H9 (cell line): Measurements from ENCODE around the gene KIF16B. TPM values are rescaled to one million over a fixed set of nuclear protein-coding genes. Genes with fewer than 3 reads are reported as not detected.

Source experiments
- DNase-seq: peaks from one replicate; pipeline ENCODE4 v3.0.0-alpha.2; 2017
- H2AFZ ChIP-seq: one replicate; pipeline ENCODE4 v1.6.1; 2013; ENCODE audit warnings: mild to moderate bottlenecking, low read length, control low read depth, moderate library complexity
- H2AK5ac ChIP-seq: 2 replicates; pipeline ENCODE4 v1.6.1; 2013; ENCODE audit warnings: low read length, control low read depth, mixed read lengths; ENCODE audit not compliant: insufficient read length
- H2BK120ac ChIP-seq: one replicate; pipeline ENCODE4 v1.6.1; 2013; ENCODE audit warnings: low read depth, mild to moderate bottlenecking, low read length, control low read depth, inconsistent platforms; ENCODE audit not compliant: poor library complexity, severe bottlenecking
- H2BK12ac ChIP-seq: 2 replicates; pipeline ENCODE4 v1.6.1; 2013; ENCODE audit warnings: low read length, control low read depth, mixed read lengths, low read depth; ENCODE audit not compliant: insufficient read length
- H2BK15ac ChIP-seq: 2 replicates; pipeline ENCODE4 v1.6.1; 2013; ENCODE audit warnings: low read depth, low read length, control low read depth
- H2BK20ac ChIP-seq: one replicate; pipeline ENCODE4 v1.6.1; 2013; ENCODE audit warnings: low read depth, mild to moderate bottlenecking, low read length, control low read depth, inconsistent platforms; ENCODE audit not compliant: poor library complexity, severe bottlenecking
- H2BK5ac ChIP-seq: 2 replicates; pipeline ENCODE4 v1.6.1; 2013; ENCODE audit warnings: low read length, control low read depth, mixed read lengths; ENCODE audit not compliant: insufficient read length
- H3K14ac ChIP-seq: 2 replicates; pipeline ENCODE4 v1.6.1; 2013; ENCODE audit warnings: low read length, control low read depth; ENCODE audit not compliant: insufficient read depth
- H3K18ac ChIP-seq: 2 replicates; pipeline ENCODE4 v1.6.1; 2013; ENCODE audit warnings: low read depth, mild to moderate bottlenecking, mixed read lengths, low read length, control low read depth; ENCODE audit not compliant: insufficient read length
- H3K23ac ChIP-seq: 2 replicates; pipeline ENCODE4 v1.6.1; 2013; ENCODE audit warnings: low read length, control low read depth, mixed read lengths, low read depth; ENCODE audit not compliant: insufficient read length
- H3K23me2 ChIP-seq: 2 replicates; pipeline ENCODE4 v1.6.1; 2013; ENCODE audit warnings: low read depth, mild to moderate bottlenecking, mixed read lengths, low read length, control low read depth; ENCODE audit not compliant: insufficient read length, poor library complexity, severe bottlenecking
- H3K27ac ChIP-seq: 2 replicates; pipeline ENCODE4 v1.5.1; 2013; ENCODE audit warnings: low read length, control low read depth, mixed read lengths, low read depth; ENCODE audit not compliant: insufficient read length
- H3K27me3 ChIP-seq: 2 replicates; pipeline ENCODE4 v1.6.1; 2013; ENCODE audit warnings: low read length, control low read depth, inconsistent platforms; ENCODE audit not compliant: insufficient read depth
- H3K4ac ChIP-seq: 2 replicates; pipeline ENCODE4 v1.6.1; 2013; ENCODE audit warnings: low read depth, mild to moderate bottlenecking, control low read depth, inconsistent platforms, low read length, moderate library complexity
- H3K4me1 ChIP-seq: 2 replicates; pipeline ENCODE4 v1.6.1; 2013; ENCODE audit warnings: low read length, control low read depth, inconsistent platforms; ENCODE audit not compliant: insufficient read depth
- H3K4me2 ChIP-seq: 2 replicates; pipeline ENCODE4 v1.6.1; 2013; ENCODE audit warnings: low read length, control low read depth, mixed read lengths; ENCODE audit not compliant: insufficient read length, insufficient read depth
- H3K56ac ChIP-seq: 2 replicates; pipeline ENCODE4 v1.6.1; 2013; ENCODE audit warnings: low read depth, mild to moderate bottlenecking, mixed read lengths, low read length, control low read depth; ENCODE audit not compliant: insufficient read length
- H3K79me1 ChIP-seq: 2 replicates; pipeline ENCODE4 v1.6.1; 2013; ENCODE audit warnings: low read depth, mild to moderate bottlenecking, moderate library complexity, low read length, control low read depth, inconsistent platforms; ENCODE audit not compliant: insufficient read depth, poor library complexity, severe bottlenecking
- H3K79me2 ChIP-seq: 2 replicates; pipeline ENCODE4 v1.6.1; 2013; ENCODE audit warnings: low read length, control low read depth, inconsistent platforms; ENCODE audit not compliant: insufficient read depth
- H3K9ac ChIP-seq: 2 replicates; pipeline ENCODE4 v1.6.1; 2013; ENCODE audit warnings: low read length, control low read depth, mixed read lengths; ENCODE audit not compliant: insufficient read length; ENCODE audit errors: extremely low read depth
- H3K9me3 ChIP-seq: one replicate; pipeline ENCODE4 v1.6.1; 2013; ENCODE audit warnings: low read depth, low read length, inconsistent platforms; ENCODE audit not compliant: control insufficient read depth
- H3T11ph ChIP-seq: one replicate; pipeline ENCODE4 v1.6.1; 2013; ENCODE audit warnings: mild to moderate bottlenecking, low read length, control low read depth, inconsistent platforms
- H4K20me1 ChIP-seq: one replicate; pipeline ENCODE4 v1.6.1; 2013; ENCODE audit not compliant: control insufficient read depth, insufficient read length, insufficient read depth
- H4K5ac ChIP-seq: 2 replicates; pipeline ENCODE4 v1.6.1; 2013; ENCODE audit warnings: low read depth, mild to moderate bottlenecking, mixed read lengths, low read length, control low read depth; ENCODE audit not compliant: insufficient read length
- H4K8ac ChIP-seq: replicated peaks from 2 replicates; pipeline ENCODE4 v1.6.1; 2013; ENCODE audit warnings: low read length, control low read depth, mixed read lengths, low read depth; ENCODE audit not compliant: insufficient read length
- H4K91ac ChIP-seq: 2 replicates; pipeline ENCODE4 v1.6.1; 2013; ENCODE audit warnings: low read depth, mild to moderate bottlenecking, moderate library complexity, mixed read lengths, low read length, control low read depth; ENCODE audit not compliant: insufficient read length
- H3K27ac Mint-ChIP-seq, 3 experiments: 2 replicates in 2 of 3; 3 replicates in 1 of 3; pipeline ENCODE4 v1.8.0; 2020 to 2021; ENCODE audit warnings: mixed read lengths in 3 of 3, mild to moderate bottlenecking in 1 of 3, moderate library complexity in 1 of 3
- H3K27me3 Mint-ChIP-seq: 2 replicates; pipeline ENCODE4 v1.8.0; 2021; ENCODE audit warnings: low read depth, mild to moderate bottlenecking, moderate library complexity, mixed read lengths
- H3K36me3 Mint-ChIP-seq, 3 experiments: 2 replicates in 2 of 3; 3 replicates in 1 of 3; pipeline ENCODE4 v1.8.0; 2020 to 2021; ENCODE audit warnings: low read depth in 3 of 3, mixed read lengths in 3 of 3; ENCODE audit not compliant: insufficient read depth in 1 of 3
- H3K4me1 Mint-ChIP-seq, 2 experiments: 2 replicates each; pipeline ENCODE4 v1.8.0; 2020; ENCODE audit warnings: mixed read lengths in 2 of 2
- H3K4me3 Mint-ChIP-seq, 2 experiments: 2 replicates in 1 of 2; 3 replicates in 1 of 2; pipeline ENCODE4 v1.8.0; 2020 to 2021; ENCODE audit warnings: mild to moderate bottlenecking in 2 of 2, mixed read lengths in 2 of 2, moderate library complexity in 1 of 2
- H3K9me3 Mint-ChIP-seq, 2 experiments: 2 replicates in 1 of 2; 3 replicates in 1 of 2; pipeline ENCODE4 v1.8.0; 2020; ENCODE audit warnings: mild to moderate bottlenecking in 2 of 2, mixed read lengths in 2 of 2, moderate library complexity in 1 of 2
- CTCF ChIP-seq: fragments of 200-600 bp; sonication (generic); conservative IDR thresholded peaks from 3 replicates; pipeline ENCODE4 v1.8.0; 2021; ENCODE audit warnings: antibody characterized with exemption, mild to moderate bottlenecking
- WGBS: extraction: QIAGEN DNeasy Blood & Tissue Kit; methylation state at CpG from one replicate; pipeline ENCODE4 v1.1.7; 2013; ENCODE audit warnings: missing lambda C conversion rate, low lambda C conversion rate, mixed read lengths; ENCODE audit not compliant: insufficient read length; ENCODE audit errors: extremely low coverage; 5-methylcytosine and 5-hydroxymethylcytosine counted together
- total RNA-seq: library from RNA; stranded (reverse); gene quantifications from 2 replicates; pipeline ENCODE4 v1.2.1, GENCODE V29; 2021

KIF16B gene
- total RNA-seq, 1 experiment from 2014 or later, result 7.4 TPM

DNA sequence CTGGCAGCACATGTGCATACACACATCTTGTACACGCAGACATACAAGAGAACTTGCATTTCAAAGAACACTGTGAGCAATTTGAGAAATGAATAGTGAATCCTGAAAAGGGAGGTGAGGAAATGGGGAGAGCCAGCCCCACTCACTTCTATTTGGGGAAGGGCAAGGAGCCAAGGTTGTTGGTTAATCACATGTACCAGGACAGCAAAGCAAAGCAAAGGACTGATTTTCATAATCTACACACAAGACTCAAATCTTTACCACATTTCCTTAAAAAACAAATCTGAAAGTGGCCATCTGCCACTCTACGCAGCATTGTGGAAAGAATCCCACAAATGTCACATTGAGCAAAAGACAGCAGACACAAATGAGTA lies 35.0 kb upstream of the KIF16B start:
- H2BK20ac ChIP-seq, result no peak overlapping the region
- no peaks in the 10 kb centered on the region for H3K79me1 ChIP-seq
- Mint-ChIP-seq H3K4me3 (no peak overlapping the region), H3K36me3 (no peaks in the 10 kb centered on the region), H3K9me3 (no peaks in the 10 kb centered on the region; a peak in 2 of 5 replicates), H3K27ac (no peak overlapping the region; a peak in 1 of 7 replicates), H3K4me1 (no peaks in the 10 kb centered on the region), H3K27me3 (peaks cover 4% of the 10 kb centered on the region; the same call in 1 of the 2 replicates)
- no peak overlapping the region for H2BK5ac ChIP-seq
- no peak overlapping the region for H2BK120ac ChIP-seq
- no peak for TF ChIP-seq CTCF
- no peaks in the 10 kb centered on the region for H3K23me2 ChIP-seq
- no peak overlapping the region for H2BK12ac ChIP-seq
- H3K4me1 ChIP-seq, result no peaks in the 10 kb centered on the region
- H3K79me2 ChIP-seq, result no peaks in the 10 kb centered on the region
- H4K8ac ChIP-seq, result no peak overlapping the region
- no peak overlapping the region for H2BK15ac ChIP-seq
- no peaks in the 10 kb centered on the region for H4K20me1 ChIP-seq
- no peak overlapping the region for H3K4ac ChIP-seq
- H3K18ac ChIP-seq, result no peak overlapping the region
- no peak for DNase-seq
- no peak overlapping the region for H2AFZ ChIP-seq
- no peak overlapping the region for H3T11ph ChIP-seq
- H4K91ac ChIP-seq, result no peak overlapping the region
- no peak overlapping the region for H2AK5ac ChIP-seq
- H3K14ac ChIP-seq, result no peak overlapping the region
- no peak overlapping the region for H3K56ac ChIP-seq
- no peak overlapping the region for H3K27ac ChIP-seq
- no peak overlapping the region for H3K9ac ChIP-seq
- no peak overlapping the region for H3K23ac ChIP-seq
- WGBS, result no CpG with 5 or more reads among the region's 2 CpGs
- H3K4me2 ChIP-seq, result no peak overlapping the region
- no peaks in the 10 kb centered on the region for H3K27me3 ChIP-seq
- no peak overlapping the region for H4K5ac ChIP-seq
- H3K9me3 ChIP-seq, result no peaks in the 10 kb centered on the region
